GM18867 (cell line): ENCODE measurements around the gene CNMD.

Experiments
- ATAC-seq: cut with Tn5 transposase; IDR thresholded peaks from one replicate; pipeline ENCODE4 v1.9.1; 2021; ENCODE audit warnings: mild to moderate bottlenecking, moderate library complexity; ENCODE audit not compliant: unreplicated experiment

The CNMD gene

DNA sequence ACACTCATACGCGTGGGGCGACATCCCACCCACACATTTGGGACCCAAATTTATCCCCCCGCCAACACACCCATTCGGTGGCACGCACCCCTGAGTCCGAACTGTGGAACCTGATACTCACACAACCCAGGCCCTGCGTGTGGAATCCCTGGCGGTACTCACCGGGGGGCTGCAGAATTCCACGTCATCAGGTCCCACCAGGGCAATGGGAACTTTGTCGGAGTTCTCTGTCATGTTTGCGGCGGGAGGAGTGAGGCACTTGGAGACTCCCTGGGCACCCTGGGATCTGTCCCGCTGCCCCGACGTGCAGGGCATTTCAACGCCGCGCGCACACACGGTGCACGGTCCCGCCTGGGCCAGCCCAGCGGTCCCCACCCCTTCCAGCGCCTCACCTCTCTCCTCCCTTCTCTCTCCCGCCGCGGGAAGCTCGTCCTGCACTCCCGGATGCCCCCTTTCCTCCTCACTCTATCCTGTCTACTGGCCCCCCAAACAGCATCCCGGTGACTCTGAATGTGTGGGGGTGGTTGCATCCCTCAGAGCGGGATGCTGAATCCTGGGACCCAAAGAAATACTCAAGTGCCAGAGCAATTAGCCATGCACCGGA lies at the start of gene CNMD:
TSS of gene CNMD (minus strand) at position 353 of the 604 bp plus-strand sequence. CDS start at position 234, 119 bp downstream.
- ATAC-seq, result no peak

DNA sequence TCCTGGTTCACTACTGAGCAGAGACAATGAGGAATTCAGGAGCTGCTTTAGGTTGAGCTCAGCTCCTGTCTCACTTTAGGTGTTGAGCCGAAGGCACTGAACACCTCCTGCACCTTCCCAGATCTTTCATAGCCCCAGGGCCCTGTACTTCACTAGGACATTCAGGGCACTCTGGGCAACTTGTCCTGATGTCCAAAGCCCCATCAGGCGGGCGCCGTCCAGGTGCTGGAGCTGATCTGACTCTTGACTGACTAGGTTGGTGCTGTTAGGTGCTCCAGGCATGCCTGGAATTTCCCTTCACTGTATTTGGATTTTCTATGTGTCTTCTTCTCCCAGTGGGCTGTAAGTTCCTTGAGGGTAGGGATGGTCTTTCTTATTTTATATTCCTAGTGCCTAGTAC lies 48.4 kb upstream of the CNMD start:
- no peak for ATAC-seq

DNA sequence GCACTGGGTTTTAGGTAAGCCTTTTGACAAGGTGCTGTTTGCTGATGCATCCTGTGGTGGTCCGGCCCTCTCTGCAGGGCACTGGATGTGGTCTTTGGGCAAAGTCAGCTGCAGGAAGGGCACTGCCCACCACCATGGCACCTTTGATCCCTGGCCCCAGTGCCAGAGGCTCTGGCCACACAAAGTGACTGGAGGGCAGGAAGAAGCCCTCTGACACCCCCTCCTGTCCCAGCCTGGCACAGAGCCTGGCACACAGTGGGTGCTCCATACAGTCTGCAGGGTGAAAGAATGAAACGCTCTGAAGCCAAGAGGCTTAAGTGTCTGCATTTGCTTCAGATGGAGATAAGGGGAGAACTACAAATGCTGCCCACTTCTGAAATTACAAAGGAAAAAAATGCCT lies 47.6 kb upstream of the CNMD start:
- ATAC-seq, result no peak

GRCh38 chr13:52786766-52787165 lies 47.1 kb upstream of the CNMD start:
- no peak for ATAC-seq

- no peak for ATAC-seq
These were observed 46.1 kb upstream of the CNMD start for GRCh38 chr13:52785739-52786138.

GRCh38 chr13:52784591-52785340 lies 45.1 kb upstream of the CNMD start:
- ATAC-seq, result no peak

- no peak for ATAC-seq
These were observed 44.3 kb upstream of the CNMD start for GRCh38 chr13:52783943-52784342.

DNA sequence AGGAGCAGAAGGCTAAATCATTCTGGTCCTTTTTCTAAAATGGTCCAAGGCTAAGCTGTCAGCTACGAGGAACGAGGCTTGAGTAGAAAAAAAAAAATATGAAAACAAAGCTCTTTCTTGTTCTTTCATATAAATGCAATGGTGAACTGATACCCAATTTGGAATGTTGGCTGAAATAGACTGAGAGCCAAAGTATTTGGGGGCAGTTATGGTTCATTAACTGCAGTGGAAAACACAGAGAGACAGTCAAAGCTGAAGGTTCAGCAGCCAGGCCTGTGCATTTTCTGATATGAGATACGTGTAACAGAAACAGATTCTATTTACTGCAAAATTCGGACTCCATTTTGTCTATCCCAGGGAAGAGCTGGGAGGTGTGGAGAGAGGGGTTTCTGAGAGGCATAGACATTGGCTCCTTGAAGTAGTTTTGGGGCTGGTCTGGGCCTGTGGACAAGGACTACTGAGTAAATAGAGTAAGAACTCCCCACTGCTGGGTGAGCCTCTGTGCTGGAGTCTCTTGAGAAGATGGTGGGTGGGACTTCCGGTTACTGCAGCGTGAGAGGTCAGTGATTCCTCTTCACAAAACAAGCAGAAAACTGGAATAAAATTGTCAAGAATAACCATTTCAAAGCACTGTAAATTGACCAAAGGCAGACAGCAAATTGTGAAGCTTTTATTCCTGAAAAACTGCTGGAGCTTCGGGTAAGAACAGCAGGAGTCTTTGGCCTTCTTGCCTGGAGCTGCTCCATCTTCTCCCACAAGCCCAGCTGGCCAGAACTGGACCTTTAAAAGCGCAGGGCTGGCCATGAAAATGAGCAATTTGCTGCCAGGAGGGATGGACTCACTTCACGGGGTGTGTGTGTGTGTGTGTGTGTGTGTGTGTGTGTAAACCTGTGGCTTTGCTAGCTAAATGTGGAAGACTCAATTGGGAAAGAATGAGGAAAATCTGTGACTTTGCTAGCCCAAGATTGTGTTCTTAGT lies 43.1 kb upstream of the CNMD start:
- ATAC-seq, result no peak

DNA sequence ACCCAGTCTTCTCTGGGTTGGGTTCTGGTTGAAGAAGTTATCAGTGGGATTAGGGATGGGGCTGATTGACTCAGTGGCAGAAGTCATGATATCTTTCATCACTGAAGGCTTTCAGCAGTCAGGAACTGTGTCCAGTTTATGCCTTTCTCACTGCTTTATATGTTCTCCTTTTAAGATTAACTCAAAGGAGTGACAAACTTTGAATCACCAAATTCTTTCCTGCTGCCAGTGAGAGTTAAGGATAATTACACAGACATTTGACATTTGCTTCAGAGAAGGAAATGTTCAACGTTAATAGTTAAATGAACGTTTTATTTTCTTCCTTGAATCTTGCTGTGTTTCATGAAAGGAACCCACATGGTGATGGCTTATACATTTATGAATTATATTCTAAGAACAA lies 41.0 kb upstream of the CNMD start:
- no peak for ATAC-seq

- ATAC-seq, result peak; percentile 62
These were observed 40.5 kb upstream of the CNMD start for GRCh38 chr13:52780092-52780491.

- no peak for ATAC-seq
These were observed 39.5 kb upstream of the CNMD start for GRCh38 chr13:52779103-52779502.

- ATAC-seq, result no peak
These were observed 37.1 kb upstream of the CNMD start for GRCh38 chr13:52776726-52777125.

GRCh38 chr13:52775511-52775910 lies 35.9 kb upstream of the CNMD start:
- no peak for ATAC-seq

DNA sequence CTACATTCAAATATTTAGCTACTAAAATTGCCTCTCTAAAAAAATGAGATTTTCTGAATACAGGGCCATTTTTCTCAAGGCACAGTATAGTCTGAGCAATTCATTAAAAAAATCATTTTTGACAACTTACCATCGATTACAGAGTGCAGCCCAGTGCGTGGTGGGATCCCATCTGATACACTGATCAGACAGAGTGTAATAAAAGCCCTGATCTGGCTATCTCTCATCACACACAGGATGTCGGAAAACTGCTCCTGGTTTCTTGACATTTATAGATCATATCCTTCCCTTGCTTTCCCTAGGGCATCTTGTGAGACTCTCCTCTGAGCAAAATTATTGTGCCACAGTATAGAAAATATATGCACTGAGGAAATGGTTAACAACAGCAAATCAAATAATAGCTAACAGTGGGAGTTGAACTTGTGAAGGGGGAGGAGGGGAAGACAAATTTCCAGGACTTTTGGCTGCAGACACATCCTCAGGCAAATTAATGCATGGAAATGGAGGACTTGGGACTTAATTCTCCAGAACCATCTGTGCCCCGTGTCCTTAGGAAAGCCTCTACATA lies 28.4 kb upstream of the CNMD start:
- no peak for ATAC-seq

DNA sequence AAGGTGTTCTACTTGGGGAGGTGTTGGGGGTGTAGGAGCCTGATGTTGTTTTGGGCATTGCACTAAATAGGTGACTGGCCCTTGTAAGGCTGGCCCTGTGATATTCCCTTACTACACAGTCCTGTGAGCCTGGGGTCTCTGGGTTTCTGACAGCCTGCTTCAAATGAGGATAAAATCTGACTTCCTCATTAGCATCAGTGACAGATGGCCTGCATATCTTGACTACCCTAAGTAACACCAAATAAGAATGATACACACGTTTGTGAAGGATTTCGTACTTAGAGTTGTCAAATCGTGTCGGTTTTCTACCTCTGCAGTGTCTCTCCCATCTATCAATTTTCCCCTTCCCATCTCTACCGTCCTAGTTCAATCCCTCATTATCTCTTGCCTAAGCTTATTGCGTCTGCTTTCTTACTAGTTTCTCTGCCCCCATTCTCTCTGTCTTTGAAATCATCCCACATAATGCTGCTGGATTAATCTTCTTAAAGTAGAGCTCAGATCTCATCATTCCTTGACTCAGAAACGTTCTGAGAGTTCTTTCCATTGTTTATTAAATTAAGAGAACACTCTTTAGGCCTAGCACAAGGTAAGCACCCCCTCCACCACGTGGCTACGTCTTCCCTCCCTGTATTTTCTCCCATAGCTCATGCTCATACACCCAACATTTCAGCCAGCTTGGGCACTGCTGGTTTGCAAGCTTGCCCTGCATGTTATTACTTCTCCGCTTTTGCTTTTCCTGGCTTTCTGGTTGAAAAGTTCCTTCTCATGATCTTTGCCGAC lies 26.2 kb upstream of the CNMD start:
- ATAC-seq, result no peak

DNA sequence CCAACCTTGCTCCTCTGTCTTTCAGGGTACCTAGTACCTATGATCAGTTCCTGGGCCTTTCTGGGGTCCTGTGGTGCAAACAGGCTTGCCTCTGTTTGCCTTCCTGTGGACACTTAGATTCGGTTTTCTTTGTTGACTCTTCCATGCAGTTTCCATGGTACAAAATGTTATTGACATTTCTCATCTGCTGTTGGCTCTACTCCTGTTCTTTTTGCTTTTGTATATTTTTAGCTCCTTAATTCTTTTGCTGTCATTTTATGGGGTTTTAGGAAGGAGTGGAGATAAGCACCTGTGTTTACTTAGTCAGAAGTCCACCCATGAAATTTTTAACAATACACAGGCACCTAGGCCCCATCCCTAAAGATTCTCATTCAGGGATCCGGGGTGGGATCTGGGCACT lies 20.5 kb upstream of the CNMD start:
- ATAC-seq, result no peak

- ATAC-seq, result no peak
These were observed 18.5 kb upstream of the CNMD start for GRCh38 chr13:52758114-52758513.

GRCh38 chr13:52751196-52751595 lies 11.6 kb upstream of the CNMD start:
- ATAC-seq, result no peak

GRCh38 chr13:52750713-52751112 lies 11.1 kb upstream of the CNMD start:
- ATAC-seq, result no peak

- no peak for ATAC-seq
These were observed 9.8 kb upstream of the CNMD start for GRCh38 chr13:52749419-52749818.
